Measurements from ENCODE around the gene GTF2H1.
A peak's percentile ranks its signal among the peaks of the same experiment; 100 is the strongest.

The GTF2H1 gene

DNA sequence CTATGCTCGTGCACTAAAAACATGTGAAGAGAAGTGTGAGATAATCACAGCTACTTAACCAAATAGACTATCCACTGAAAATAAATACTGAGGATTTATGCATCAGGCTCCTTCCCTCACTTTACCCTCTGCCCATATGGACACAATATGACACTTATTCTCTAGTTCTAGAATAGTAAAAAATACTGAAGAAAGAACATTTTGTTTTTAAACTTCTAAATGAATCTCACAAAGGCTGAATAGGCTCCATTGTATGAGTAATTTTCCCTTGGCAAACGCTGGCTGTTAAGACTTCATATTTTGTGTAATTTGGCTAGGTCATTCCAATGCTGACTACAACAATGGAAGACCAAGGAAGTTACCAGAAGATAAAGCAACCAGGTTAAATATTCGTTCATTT, 10.4 kb upstream of the GTF2H1 start:
- H3K4me1 ChIP-seq (ENCODE audit: insufficient read depth, poor library complexity, severe bottlenecking): peaks cover 30% of the 10 kb centered on the region
- peaks cover 43% of the 10 kb centered on the region for H3K36me3 ChIP-seq (ENCODE audit: low read depth)
- no peaks in the 10 kb centered on the region for H3K9me3 ChIP-seq (ENCODE audit: severe bottlenecking)
- no peaks in the 10 kb centered on the region for H3K27me3 ChIP-seq (ENCODE audit: insufficient read depth, poor library complexity, severe bottlenecking)
- TF ChIP-seq, protein P1, sequence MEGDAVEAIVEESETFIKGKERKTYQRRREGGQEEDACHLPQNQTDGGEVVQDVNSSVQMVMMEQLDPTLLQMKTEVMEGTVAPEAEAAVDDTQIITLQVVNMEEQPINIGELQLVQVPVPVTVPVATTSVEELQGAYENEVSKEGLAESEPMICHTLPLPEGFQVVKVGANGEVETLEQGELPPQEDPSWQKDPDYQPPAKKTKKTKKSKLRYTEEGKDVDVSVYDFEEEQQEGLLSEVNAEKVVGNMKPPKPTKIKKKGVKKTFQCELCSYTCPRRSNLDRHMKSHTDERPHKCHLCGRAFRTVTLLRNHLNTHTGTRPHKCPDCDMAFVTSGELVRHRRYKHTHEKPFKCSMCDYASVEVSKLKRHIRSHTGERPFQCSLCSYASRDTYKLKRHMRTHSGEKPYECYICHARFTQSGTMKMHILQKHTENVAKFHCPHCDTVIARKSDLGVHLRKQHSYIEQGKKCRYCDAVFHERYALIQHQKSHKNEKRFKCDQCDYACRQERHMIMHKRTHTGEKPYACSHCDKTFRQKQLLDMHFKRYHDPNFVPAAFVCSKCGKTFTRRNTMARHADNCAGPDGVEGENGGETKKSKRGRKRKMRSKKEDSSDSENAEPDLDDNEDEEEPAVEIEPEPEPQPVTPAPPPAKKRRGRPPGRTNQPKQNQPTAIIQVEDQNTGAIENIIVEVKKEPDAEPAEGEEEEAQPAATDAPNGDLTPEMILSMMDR (IDR thresholded peaks at IDR 0.05; ENCODE audit: poor library complexity, severe bottlenecking): no peak
- ATAC-seq (ENCODE audit: low read depth) (no peak), DNase-seq (ENCODE audit: low spot score) (no peak)
- no peak overlapping the region for H3K4me3 ChIP-seq (ENCODE audit: severe bottlenecking)
- peak overlapping the region; percentile 87 for H3K27ac ChIP-seq (ENCODE audit: poor library complexity, severe bottlenecking)

DNA sequence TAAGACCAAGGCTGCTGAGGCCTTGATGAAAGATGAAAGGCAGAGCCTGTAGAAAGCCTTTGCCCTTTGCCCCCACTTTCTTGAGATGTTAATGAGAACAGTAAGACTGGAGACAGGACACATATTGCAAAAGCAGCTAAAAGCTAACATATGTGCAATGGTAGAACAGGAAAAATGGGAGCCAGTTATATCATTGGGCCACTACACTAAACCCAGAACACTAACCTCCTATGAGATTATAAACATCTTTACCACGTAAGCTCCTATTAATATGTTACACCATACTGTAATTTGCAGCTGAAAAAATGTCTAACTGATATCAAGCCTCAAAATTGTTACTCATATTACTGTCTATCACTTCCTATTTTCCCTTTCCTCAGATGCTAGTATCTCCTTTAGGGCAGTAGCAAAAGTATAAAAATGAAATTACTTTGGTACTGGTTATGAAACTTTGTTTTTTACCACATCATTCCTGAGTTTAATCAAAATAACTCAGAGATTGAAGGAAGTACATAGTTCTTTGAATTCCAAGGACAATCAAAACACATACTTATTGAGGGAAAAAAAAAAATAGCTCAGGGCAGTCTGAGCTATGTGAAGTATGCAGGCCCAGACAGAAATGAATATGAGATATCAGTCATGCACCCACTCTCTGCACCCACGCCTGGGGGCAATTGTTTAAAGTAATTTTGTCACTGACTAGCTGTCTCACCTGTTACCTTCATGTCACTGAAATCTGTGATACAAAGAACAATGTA, 9.5 kb upstream of the GTF2H1 start:
- Histone ChIP-seq H3K36me3 (ENCODE audit: low read depth) (peaks cover 42% of the 10 kb centered on the region), H3K9me3 (ENCODE audit: severe bottlenecking) (no peaks in the 10 kb centered on the region), H3K27ac (ENCODE audit: poor library complexity, severe bottlenecking) (peak overlapping the region; percentile 87), H3K4me3 (ENCODE audit: severe bottlenecking) (no peak overlapping the region), H3K4me1 (ENCODE audit: insufficient read depth, poor library complexity, severe bottlenecking) (peaks cover 23% of the 10 kb centered on the region), H3K27me3 (ENCODE audit: insufficient read depth, poor library complexity, severe bottlenecking) (no peaks in the 10 kb centered on the region)
- TF ChIP-seq, protein P1 (IDR thresholded peaks at IDR 0.05; ENCODE audit: poor library complexity, severe bottlenecking): no peak
- ATAC-seq (ENCODE audit: low read depth) (peak; percentile 95), DNase-seq (ENCODE audit: low spot score) (no peak)

DNA sequence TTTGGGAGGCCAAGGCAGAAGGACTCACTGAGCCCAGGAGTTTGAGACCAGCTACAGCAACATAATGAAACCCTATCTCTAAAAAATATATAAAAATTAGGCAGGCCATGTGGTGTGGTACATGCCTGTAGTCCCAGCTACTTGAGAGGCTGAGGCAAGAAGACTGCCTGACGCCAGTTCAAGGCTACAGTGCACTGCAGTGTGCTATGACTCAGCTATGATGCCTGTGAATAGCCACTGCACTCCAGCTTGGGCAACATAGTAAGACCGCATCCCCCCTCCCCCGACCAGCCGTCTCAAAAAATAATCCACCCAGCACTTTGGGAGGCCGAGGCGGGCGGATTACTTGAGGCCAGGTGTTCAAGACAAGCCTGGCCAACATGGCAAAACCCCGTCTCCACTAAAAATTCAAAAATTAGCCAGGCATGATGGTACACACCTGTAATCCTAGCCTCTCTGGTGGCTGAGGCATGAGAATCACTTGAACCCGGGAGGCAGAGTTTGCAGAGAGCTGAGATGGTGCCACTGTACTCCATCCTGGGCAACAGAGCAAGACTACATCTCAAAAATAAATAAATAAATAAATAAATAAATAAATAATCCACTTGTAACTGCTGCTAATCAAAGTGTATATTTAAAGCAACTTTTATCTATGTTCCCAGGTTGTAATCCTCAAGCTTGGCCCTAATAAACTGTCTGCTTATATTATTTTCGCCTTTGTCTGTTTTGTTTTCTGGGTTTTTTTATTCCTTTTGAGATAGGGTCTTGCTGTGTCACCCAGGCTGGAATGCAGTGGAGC, 8.2 kb upstream of the GTF2H1 start:
- Histone ChIP-seq H3K9me3 (ENCODE audit: severe bottlenecking) (no peaks in the 10 kb centered on the region), H3K36me3 (ENCODE audit: low read depth) (peaks cover 29% of the 10 kb centered on the region), H3K27me3 (ENCODE audit: insufficient read depth, poor library complexity, severe bottlenecking) (no peaks in the 10 kb centered on the region), H3K27ac (ENCODE audit: poor library complexity, severe bottlenecking) (peak overlapping the region; percentile 87), H3K4me1 (ENCODE audit: insufficient read depth, poor library complexity, severe bottlenecking) (peaks cover 17% of the 10 kb centered on the region), H3K4me3 (ENCODE audit: severe bottlenecking) (no peak overlapping the region)
- DNase-seq (ENCODE audit: low spot score) (no peak), ATAC-seq (ENCODE audit: low read depth) (no peak)
- TF ChIP-seq, protein P1 (IDR thresholded peaks at IDR 0.05; ENCODE audit: poor library complexity, severe bottlenecking): no peak

DNA sequence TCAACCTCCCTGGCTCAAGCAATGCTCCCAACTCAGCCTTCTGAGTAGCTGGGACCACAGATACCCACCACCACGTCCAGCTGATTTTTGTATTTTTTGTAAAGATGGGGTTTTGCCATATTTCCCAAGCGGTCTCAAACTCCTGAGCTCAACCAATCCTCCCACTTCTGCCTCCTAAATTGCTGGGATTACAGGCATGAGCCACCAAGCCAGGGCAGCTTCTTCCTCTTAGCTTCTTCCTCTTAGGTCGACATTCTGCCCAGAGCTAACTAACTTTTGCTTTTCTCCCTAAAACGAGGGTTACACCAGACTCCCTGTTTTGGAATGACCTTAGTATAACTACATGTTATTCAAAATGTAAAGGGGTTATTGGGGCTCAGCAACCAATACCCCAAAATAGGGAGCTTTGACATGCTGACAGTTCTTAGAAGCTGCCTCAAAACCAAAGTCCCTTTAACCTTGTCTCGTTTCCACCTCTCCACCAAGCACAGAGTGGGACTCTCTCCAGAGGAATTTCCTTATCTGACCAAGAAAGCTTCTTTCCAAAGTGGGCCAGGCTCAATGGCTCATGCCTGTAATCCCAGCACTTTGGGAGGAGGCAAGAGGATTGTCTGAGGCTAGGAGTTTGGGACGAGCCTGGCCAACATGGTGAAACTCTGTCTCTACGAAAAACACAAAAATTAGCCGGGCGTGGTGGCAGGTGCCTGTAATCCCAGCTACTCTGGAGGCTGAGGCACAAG, 7.4 kb upstream of the GTF2H1 start:
- no peak overlapping the region for H3K4me3 ChIP-seq (ENCODE audit: severe bottlenecking)
- no peaks in the 10 kb centered on the region for H3K27me3 ChIP-seq (ENCODE audit: insufficient read depth, poor library complexity, severe bottlenecking)
- H3K9me3 ChIP-seq (ENCODE audit: severe bottlenecking): no peaks in the 10 kb centered on the region
- H3K4me1 ChIP-seq (ENCODE audit: insufficient read depth, poor library complexity, severe bottlenecking): peaks cover 24% of the 10 kb centered on the region
- H3K27ac ChIP-seq (ENCODE audit: poor library complexity, severe bottlenecking): peak overlapping the region; percentile 87
- TF ChIP-seq, protein P1 (IDR thresholded peaks at IDR 0.05; ENCODE audit: poor library complexity, severe bottlenecking): no peak
- no peak for DNase-seq (ENCODE audit: low spot score)
- no peak for ATAC-seq (ENCODE audit: low read depth)
- H3K36me3 ChIP-seq (ENCODE audit: low read depth): peaks cover 21% of the 10 kb centered on the region

Data from RWPE2 (cell line).